Thymus (tissue), 11 donors: ENCODE results near the gene RINL. TPM values are rescaled to one million over a fixed set of nuclear protein-coding genes. Genes with fewer than 3 reads are reported as not detected.

Experiments
- DNase-seq, 9 donors: peaks; one replicate each; pipeline ENCODE4 v3.0.0-alpha.2; 2013; ENCODE audit warnings: low spot score in 9 of 9, low read depth in 6 of 9, missing footprints in 1 of 9
- H3K27ac ChIP-seq, 2 donors: one replicate each; pipeline ENCODE4 v1.5.1; 2013; ENCODE audit warnings: control low read depth in 1 of 2, low read depth in 1 of 2, low read length in 1 of 2, mild to moderate bottlenecking in 1 of 2, moderate library complexity in 1 of 2
- H3K27me3 ChIP-seq, 2 donors: one replicate each; pipeline ENCODE4 v1.5.1; 2013; ENCODE audit warnings: low read length in 1 of 2; ENCODE audit not compliant: control insufficient read depth in 2 of 2, insufficient read depth in 1 of 2
- H3K36me3 ChIP-seq, 2 donors: one replicate each; pipeline ENCODE4 v1.5.1; 2013; ENCODE audit warnings: low read length in 1 of 2, mild to moderate bottlenecking in 1 of 2, moderate library complexity in 1 of 2; ENCODE audit not compliant: control insufficient read depth in 2 of 2, insufficient read depth in 2 of 2
- H3K4me1 ChIP-seq, 2 donors: one replicate each; pipeline ENCODE4 v1.5.1; 2013; ENCODE audit warnings: low read length in 2 of 2; ENCODE audit not compliant: control insufficient read depth in 2 of 2, insufficient read depth in 2 of 2
- H3K4me3 ChIP-seq, 2 donors: one replicate each; pipeline ENCODE4 v1.5.1; 2013; ENCODE audit warnings: low read length in 2 of 2, control low read depth in 1 of 2, mild to moderate bottlenecking in 1 of 2
- H3K9me3 ChIP-seq, 2 donors: one replicate each; pipeline ENCODE4 v1.5.1; 2013; ENCODE audit warnings: low read length in 1 of 2, mild to moderate bottlenecking in 1 of 2; ENCODE audit not compliant: control insufficient read depth in 2 of 2, insufficient read depth in 1 of 2
- WGBS: extraction: QIAGEN DNeasy Blood & Tissue Kit; methylation state at CpG from one replicate; pipeline ENCODE4 v1.1.7; 2013; 5-methylcytosine and 5-hydroxymethylcytosine counted together
- polyA plus RNA-seq: library from polyadenylated mRNA; stranded (reverse); fragments of 200-250 nt; gene quantifications from one replicate; pipeline ENCODE4 v1.2.3, GENCODE V29; 2013
- total RNA-seq: library from RNA; stranded (reverse); fragments of 120-200 nt; gene quantifications from one replicate; pipeline ENCODE4 v1.2.4, GENCODE V29; 2013
- donor health status: healthy.

Gene RINL
- total and polyA plus RNA-seq, 2 donors: 26.9 to 38.2 TPM

DNA sequence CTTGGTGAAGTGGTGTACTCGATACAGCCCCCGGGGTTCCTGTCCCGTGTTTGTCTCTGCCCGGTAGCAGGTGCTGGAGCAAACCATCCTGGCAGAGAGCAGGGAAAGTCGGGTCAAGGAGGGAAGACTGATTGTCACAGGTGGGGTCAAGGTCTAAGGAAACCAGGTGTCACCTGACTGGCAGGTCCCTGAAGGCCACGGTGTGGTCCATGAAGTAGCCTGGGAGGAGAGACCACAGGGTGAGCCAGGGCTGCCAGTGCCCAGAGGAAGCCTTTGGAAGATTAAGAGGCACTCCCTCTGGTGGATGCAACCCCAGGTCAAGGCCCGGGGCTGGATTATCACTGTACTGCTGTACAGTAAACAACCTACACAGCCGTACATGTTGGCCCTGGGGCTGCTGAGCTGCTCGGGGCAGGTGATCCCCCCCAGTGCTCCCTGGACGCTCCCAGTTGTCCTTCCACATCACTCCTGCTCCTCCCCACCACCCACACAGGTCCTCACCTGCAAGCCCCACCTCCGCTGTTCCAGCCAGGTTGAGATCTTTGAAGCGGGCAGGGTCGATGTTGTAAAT is 39.9 kb upstream of the RINL start:
- peaks cover 0 to 1% of the 10 kb centered on the region in 2 donors for H3K27me3 ChIP-seq
- H3K27ac ChIP-seq: no peak overlapping the region
- no peak for DNase-seq
- no peak overlapping the region for H3K4me3 ChIP-seq
- no peaks in the 10 kb centered on the region for H3K9me3 ChIP-seq
- WGBS: 95% methylated on average over 13 of the region's 13 CpGs
- no peaks in the 10 kb centered on the region for H3K4me1 ChIP-seq
- peaks cover 4 to 7% of the 10 kb centered on the region in 2 donors for H3K36me3 ChIP-seq

DNA sequence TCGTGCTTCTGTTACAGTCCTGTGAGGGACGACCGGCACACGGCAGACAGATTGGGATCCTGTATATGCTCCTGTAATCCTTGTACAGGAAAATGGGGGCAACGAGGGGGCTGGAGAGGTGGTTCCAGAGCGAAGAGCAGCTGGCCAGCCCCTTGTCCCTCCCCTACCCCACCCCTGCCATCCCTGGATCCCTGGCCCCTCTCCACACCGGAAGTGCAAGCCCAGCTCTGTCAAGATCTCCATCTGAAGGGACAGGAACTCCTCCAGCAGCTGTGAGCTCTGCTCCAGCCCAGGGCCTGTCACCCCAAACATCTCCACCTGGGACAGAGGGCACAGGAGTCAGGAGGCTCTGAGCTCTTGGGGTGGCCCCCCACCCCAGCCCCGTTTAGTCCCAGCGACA is 39.4 kb upstream of the RINL start:
- Histone ChIP-seq H3K27ac (no peak overlapping the region), H3K36me3 (peaks cover 4 to 7% of the 10 kb centered on the region in 2 donors), H3K9me3 (no peaks in the 10 kb centered on the region), H3K27me3 (peaks cover 0 to 6% of the 10 kb centered on the region in 2 donors), H3K4me3 (no peak overlapping the region), H3K4me1 (no peaks in the 10 kb centered on the region)
- 96% methylated on average over 9 of the region's 9 CpGs for WGBS
- no peak for DNase-seq

DNA sequence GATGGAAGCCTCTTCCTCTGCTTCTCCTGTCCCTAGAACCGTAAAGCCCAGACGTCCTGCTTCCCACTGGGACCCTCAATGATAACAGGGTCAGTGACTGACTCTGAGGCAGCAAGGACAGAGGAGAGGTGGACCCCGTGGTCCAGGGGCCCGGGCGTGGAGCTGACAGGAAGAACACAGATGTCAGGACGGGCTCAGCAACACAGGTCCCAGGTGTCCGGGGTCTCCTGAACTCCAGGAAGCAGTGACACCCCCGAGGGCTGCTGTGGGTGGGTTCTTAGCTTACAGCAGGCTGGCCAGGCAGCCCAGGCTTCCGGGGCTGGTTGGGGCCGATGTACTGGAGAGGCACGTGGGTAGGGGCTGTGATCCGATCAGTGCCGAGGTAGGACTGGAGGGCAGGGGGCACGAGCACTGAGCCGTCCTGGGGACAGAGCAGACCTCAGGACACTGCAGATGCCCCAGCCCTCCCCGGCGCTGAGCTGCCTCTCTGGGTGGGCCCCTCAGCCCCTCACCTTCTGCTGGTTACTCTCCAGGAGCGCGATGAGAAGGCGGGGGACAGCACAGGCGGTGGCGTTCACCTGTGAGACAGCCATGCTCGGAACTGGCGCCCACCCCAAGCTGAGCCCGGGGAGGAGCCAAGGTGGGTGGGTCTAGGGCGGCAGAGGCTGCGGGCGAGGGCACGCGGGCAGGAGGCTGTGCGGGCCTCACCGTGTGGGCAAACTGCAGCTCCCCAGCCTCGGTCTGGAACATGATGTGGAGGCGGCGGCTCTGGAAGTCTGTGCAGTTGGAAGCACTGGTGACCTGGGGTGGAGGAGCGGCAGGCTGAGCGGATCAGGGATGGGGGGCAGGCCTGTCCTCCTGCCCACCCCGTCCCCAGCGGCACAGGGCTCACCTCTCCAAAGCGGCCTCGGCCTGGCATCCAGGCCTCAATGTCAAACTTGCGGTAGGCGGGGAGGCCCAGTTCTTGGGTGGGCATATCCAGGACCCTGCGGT is 37.5 kb upstream of the RINL start:
- Histone ChIP-seq H3K9me3 (peaks cover 0 to 6% of the 10 kb centered on the region in 2 donors), H3K27me3 (peaks cover 0 to 23% of the 10 kb centered on the region in 2 donors), H3K36me3 (peaks cover 0 to 4% of the 10 kb centered on the region in 2 donors), H3K4me1 (peaks cover 0 to 4% of the 10 kb centered on the region in 2 donors), H3K27ac (no peak overlapping the region), H3K4me3 (no peak overlapping the region)
- 97% methylated on average over 44 of the region's 44 CpGs for WGBS
- DNase-seq: no peak

DNA sequence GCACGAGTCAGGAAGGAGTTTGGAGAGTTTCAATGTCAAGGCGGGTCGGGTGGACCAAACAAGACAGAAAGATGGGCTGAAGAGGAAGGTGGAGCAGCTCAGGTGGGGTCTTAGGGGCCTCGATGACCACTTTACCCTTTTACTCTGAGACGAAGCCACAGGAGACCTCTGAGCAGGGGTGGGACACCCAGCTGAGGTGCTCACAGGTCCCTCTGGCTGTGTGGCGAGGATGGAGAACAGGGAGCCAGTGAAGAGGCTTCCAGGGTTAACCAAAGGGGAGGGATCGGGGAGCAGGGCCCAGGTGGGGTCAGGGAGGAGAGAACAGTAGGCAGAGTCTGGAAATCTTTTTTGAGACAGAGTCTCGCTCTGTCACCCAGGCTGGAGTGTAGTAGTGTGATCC is 35.9 kb upstream of the RINL start:
- 97% methylated on average over 8 of the region's 8 CpGs for WGBS
- peaks cover 0 to 9% of the 10 kb centered on the region in 2 donors for H3K36me3 ChIP-seq
- no peak for DNase-seq

DNA sequence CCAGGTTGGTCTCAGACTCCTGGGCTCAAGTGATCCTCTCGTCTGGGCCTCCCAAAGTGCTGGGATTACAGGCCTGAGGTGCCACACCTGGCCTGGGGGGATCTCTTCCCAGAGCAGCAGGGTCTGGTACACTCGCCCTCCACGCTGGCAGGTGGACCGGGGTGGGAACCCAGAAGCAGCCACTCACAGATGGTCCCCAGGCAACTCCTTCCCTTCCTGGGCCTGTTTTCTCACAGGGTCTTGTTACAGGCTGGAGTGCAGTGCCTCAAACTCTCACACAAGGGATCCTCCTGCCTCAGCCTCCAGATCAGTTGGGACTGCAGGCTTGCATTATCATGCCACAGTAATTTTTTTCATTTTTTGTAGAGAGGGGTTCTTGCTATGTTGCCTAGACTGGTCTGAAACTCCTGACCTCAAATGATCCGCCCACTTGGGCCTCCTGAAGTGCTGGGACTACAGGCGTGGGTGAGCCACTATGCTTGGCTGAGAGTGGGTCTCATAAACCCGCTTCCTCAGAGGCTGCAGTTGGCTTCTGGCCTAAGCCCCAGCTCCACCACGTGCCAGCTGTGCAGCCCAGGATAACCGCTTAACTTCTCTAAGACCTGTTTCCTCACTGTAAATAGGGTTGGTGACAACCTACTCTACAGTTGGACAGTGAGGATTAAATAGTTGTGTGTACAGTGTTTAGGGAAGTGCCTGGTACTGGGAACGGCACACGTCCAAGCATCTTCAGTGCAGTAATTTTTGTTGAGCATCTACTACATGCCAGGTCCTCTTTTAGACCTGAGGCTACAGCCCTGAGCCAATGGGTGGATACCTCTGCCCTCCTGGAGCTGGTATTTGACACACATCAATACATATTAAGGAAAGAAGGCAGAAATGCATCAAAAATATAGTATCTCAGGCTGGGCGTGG is 34.8 kb upstream of the RINL start:
- WGBS: 79% methylated on average over 12 of the region's 12 CpGs
- DNase-seq: no peak
- Histone ChIP-seq H3K27me3 (peaks cover 0 to 23% of the 10 kb centered on the region in 2 donors), H3K4me3 (no peak overlapping the region), H3K36me3 (peaks cover 2 to 9% of the 10 kb centered on the region in 2 donors), H3K4me1 (peaks cover 0 to 7% of the 10 kb centered on the region in 2 donors), H3K9me3 (peaks cover 0 to 6% of the 10 kb centered on the region in 2 donors), H3K27ac (no peak overlapping the region)

More for the DNA sequence above, 35.9 kb upstream of the RINL start:
- peaks cover 0 to 4% of the 10 kb centered on the region in 2 donors for H3K4me1 ChIP-seq
- H3K9me3 ChIP-seq: peaks cover 0 to 6% of the 10 kb centered on the region in 2 donors
- H3K4me3 ChIP-seq: no peak overlapping the region
- H3K27ac ChIP-seq: no peak overlapping the region
- H3K27me3 ChIP-seq: peaks cover 0 to 23% of the 10 kb centered on the region in 2 donors

DNA sequence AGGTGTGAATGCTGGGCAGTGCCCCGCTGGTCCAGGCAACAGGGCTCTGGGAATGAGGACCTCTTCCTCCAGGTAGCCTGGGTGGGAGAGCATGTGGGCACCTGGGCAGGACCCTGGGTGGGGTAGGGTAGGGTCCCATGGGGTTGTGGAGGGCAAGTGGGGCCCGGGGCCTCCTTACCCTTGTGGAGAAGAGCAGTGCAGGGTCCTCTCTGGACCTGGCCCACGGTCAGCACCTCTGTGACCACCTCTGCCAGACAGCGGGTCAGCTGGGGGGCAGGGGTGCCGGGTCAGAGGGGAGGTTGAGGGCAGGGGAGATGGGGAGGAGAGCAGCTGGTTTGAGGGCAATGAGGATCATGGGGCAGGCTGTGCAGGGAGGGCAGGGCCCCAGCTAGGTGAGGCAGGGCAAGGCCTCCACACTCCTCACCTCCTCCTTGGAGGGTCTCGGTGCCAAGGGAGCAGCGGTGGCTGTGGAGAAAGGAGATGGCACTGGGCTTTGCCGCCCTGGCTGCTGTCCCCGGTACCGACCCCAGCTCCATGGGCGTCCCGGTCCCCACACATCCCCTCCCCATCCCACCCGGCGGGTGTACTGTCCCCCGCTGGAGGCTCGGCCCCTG is 33.4 kb upstream of the RINL start:
- peaks cover 0 to 6% of the 10 kb centered on the region in 2 donors for H3K9me3 ChIP-seq
- WGBS: 82% methylated on average over 16 of the region's 16 CpGs
- no peak for DNase-seq
- H3K27ac ChIP-seq: no peak overlapping the region
- peaks cover 0 to 23% of the 10 kb centered on the region in 2 donors for H3K27me3 ChIP-seq
- peaks cover 12 to 22% of the 10 kb centered on the region in 2 donors for H3K36me3 ChIP-seq
- H3K4me3 ChIP-seq: no peak overlapping the region
- peaks cover 0 to 7% of the 10 kb centered on the region in 2 donors for H3K4me1 ChIP-seq

DNA sequence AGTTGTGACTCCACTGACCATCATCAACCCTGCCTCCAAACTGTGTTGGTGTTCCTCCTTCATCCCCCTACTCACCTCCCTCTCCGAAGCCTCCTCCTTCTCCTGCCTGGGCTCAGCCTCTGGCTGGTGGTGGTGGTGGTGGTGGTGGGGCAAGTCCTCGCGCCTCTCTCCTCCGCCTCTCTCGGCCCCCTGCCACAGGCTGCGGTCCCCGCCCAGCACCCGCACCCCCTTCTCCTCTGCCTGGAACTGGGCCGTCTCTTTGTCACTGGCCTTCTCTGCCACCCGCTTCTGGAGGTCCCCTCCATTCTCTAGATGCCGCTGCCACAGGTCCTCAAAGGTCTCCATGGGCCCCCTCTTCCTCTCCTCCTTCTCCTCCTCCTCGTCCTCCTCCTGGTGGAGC is 32.4 kb upstream of the RINL start:
- peaks cover 17 to 24% of the 10 kb centered on the region in 2 donors for H3K36me3 ChIP-seq
- peaks cover 0 to 23% of the 10 kb centered on the region in 2 donors for H3K27me3 ChIP-seq
- H3K4me3 ChIP-seq: no peak overlapping the region
- peaks cover 0 to 7% of the 10 kb centered on the region in 2 donors for H3K4me1 ChIP-seq
- 96% methylated on average over 12 of the region's 12 CpGs for WGBS
- peaks cover 0 to 6% of the 10 kb centered on the region in 2 donors for H3K9me3 ChIP-seq
- H3K27ac ChIP-seq: no peak overlapping the region
- no peak for DNase-seq

DNA sequence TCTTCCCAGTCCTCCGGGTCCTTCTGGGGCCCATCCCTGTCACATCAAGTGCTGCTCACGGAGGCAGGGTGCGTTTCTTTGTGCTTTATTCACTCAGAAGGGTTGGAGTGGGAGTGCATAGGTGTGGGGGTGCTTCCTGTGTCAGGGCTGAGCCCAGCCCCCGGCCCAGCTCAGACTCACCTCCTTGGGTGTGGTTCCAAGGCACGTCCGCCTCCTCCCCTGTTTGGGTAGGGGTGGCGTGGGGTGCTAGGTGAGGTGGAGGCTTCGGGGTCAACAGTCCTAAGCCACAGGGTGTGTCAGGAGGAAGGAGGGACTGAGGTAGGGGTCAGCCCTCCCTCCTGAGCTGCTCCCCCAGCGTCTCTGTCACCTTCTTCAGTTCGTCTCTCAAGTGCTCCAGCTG is 30.8 kb upstream of the RINL start:
- Histone ChIP-seq H3K36me3 (peaks cover 22 to 36% of the 10 kb centered on the region in 2 donors), H3K4me3 (no peak overlapping the region), H3K9me3 (peaks cover 0 to 6% of the 10 kb centered on the region in 2 donors), H3K4me1 (peaks cover 0 to 7% of the 10 kb centered on the region in 2 donors), H3K27me3 (peaks cover 0 to 23% of the 10 kb centered on the region in 2 donors), H3K27ac (no peak overlapping the region)
- WGBS: 87% methylated on average over 10 of the region's 10 CpGs
- peak in 1 of 9 donors; percentile 33 for DNase-seq
